ENCODE results near the gene VSIG8. TPM values are rescaled to one million over a fixed set of nuclear protein-coding genes. Genes with fewer than 3 reads are reported as not detected.

The VSIG8 gene
- total and polyA plus RNA-seq, 2 donors (not counting 3 experiments of a cell fraction or from before 2014, with no cell fraction given) = not detected

DNA sequence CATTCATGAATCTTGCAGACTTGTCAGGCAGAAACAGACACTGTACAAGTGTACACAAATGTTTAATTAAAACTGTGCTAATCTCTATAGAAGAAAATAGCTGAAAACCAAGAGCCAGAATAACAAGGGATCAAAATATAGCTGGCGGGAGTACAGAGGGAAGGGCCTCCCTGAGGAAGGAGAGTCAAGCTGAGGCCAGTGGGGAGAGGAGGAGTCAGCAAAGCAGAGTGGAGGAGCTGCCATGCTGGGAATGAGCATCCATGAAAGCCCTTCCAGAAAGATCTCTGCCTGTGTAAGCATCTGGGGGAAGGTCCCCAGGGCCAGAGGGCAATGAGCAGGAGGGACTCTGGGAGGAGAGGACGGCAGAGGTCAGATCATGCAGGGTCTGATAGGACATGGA lies 20.7 kb downstream of the VSIG8 start:
- no peak overlapping the region for H3K4me3 ChIP-seq (replicated peaks in 1 of 3; ENCODE audit: insufficient read depth in 1 of 3, low read depth in 1 of 3, low read length in 3 of 3)
- no peak overlapping the region for H3K9ac ChIP-seq (replicated peaks; ENCODE audit: extremely low read depth, insufficient read depth, low read length)
- ChIA-PET POLR2A (no interaction called here), CTCF (interaction anchor here (0.7 to 3.7 kb wide), 9 partner anchors 8 to 644 kb away, joined by 3 to 25 read pairs (median 4); no protein-coding TSS in a partner anchor)
- DNase-seq (ENCODE audit: low read depth, low spot score) (no peak), FAIRE-seq (no peak)
- H3K27me3 ChIP-seq (ENCODE audit: control insufficient read depth in 2 of 2, insufficient read depth in 2 of 2, low read length in 2 of 2) = peaks cover 0 to 4% of the 10 kb centered on the region in 2 experiments
- no peaks in the 10 kb centered on the region for H3K4me1 ChIP-seq (ENCODE audit: control insufficient read depth, extremely low read depth, insufficient read depth, low read length)
- BruUV-seq (replicated peaks) = no TSS peak
- intact Hi-C loops (cut with micrococcal nuclease) (no loop called here), dilution Hi-C loops (cut with MboI; ENCODE audit: extremely low pct_ligation_motif_present, low sequenced_read_pairs) (no loop called here)
- H3K9me3 ChIP-seq (replicated peaks; ENCODE audit: control insufficient read depth, insufficient read depth, low read length) = no peaks in the 10 kb centered on the region
- no peak overlapping the region for H3K4me2 ChIP-seq (ENCODE audit: insufficient read depth, low read length)
- no peak overlapping the region for H2AFZ ChIP-seq (ENCODE audit: low read depth, low read length)
- H3K36me3 ChIP-seq (ENCODE audit: control insufficient read depth in 2 of 2, extremely low read depth in 1 of 2, insufficient read depth in 2 of 2, low read length in 2 of 2) = no peaks in the 10 kb centered on the region
- H4K20me1 ChIP-seq (replicated peaks; ENCODE audit: control insufficient read depth, extremely low read depth, insufficient read depth, low read length) = no peaks in the 10 kb centered on the region
- no peak overlapping the region for H3K27ac ChIP-seq (ENCODE audit: insufficient read depth, low read depth, low read length)
- H3K79me2 ChIP-seq (ENCODE audit: control insufficient read depth, insufficient read depth, low read length) = no peaks in the 10 kb centered on the region
- no peaks in the 10 kb centered on the region for H3K9me1 ChIP-seq (replicated peaks; ENCODE audit: control insufficient read depth, extremely low read depth, insufficient read depth, low read length)
- no peak for TF ChIP-seq MYC (IDR thresholded peaks at IDR 0.05; ENCODE audit: low read depth, low read length)
- no peak for TF ChIP-seq FOS (IDR thresholded peaks at IDR 0.05; ENCODE audit: borderline replicate concordance, insufficient read depth, low read length)
- no peak for TF ChIP-seq GATA2 (IDR thresholded peaks at IDR 0.05; ENCODE audit: insufficient read depth, insufficient read length, low read depth, low read length)
- TF ChIP-seq, protein P1, sequence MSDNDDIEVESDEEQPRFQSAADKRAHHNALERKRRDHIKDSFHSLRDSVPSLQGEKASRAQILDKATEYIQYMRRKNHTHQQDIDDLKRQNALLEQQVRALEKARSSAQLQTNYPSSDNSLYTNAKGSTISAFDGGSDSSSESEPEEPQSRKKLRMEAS (IDR thresholded peaks at IDR 0.05; ENCODE audit: insufficient read depth, insufficient read length) = no peak
- TF ChIP-seq POLR2A (IDR thresholded peaks at IDR 0.05; ENCODE audit: low read depth, low read length) = no peak
- no peak for TF ChIP-seq JUN (IDR thresholded peaks at IDR 0.05; ENCODE audit: borderline replicate concordance, insufficient read depth, insufficient read length, low read depth)
- no peak for TF ChIP-seq POLR2AphosphoS5 (IDR thresholded peaks at IDR 0.05; ENCODE audit: insufficient read depth, low read depth, low read length)
- TF ChIP-seq, protein P2, sequence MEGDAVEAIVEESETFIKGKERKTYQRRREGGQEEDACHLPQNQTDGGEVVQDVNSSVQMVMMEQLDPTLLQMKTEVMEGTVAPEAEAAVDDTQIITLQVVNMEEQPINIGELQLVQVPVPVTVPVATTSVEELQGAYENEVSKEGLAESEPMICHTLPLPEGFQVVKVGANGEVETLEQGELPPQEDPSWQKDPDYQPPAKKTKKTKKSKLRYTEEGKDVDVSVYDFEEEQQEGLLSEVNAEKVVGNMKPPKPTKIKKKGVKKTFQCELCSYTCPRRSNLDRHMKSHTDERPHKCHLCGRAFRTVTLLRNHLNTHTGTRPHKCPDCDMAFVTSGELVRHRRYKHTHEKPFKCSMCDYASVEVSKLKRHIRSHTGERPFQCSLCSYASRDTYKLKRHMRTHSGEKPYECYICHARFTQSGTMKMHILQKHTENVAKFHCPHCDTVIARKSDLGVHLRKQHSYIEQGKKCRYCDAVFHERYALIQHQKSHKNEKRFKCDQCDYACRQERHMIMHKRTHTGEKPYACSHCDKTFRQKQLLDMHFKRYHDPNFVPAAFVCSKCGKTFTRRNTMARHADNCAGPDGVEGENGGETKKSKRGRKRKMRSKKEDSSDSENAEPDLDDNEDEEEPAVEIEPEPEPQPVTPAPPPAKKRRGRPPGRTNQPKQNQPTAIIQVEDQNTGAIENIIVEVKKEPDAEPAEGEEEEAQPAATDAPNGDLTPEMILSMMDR (IDR thresholded peaks at IDR 0.05; ENCODE audit: extremely low read depth in 1 of 2, insufficient read depth in 1 of 2, low read depth in 1 of 2, low read length in 2 of 2) = no peak
- TF ChIP-seq EZH2 (IDR thresholded peaks at IDR 0.05; ENCODE audit: borderline replicate concordance, low read depth, low read length, severe bottlenecking) = no peak
